DMS 273 treated with DMSO at 0.1 percent for 48 hours (cell line): ENCODE data around the gene KPTN.

Experiments used
- DNase-seq: peaks from one replicate; lab custom pipeline; 2025; lab: John Stamatoyannopoulos, UW

Gene KPTN

DNA sequence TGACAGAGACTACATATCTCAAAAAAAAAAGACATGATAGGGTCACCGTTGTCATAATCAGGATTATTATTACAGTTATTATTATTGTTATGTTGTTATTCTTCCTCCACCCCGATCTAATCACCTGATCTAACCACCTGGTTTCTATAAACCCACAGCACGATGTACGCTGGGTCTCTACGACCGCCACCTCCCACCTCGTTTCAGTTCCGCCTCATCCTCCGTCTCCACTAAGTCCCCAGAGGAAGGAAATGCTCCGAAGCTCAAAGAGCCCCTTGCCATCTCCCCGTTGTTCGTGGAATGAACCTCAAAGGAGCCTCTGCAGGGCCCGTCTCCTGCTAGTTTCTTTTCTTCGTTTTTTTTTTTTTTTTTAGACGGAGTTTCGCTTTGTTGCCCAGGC, 48.8 kb downstream of the KPTN start:
- no peak for DNase-seq

DNA sequence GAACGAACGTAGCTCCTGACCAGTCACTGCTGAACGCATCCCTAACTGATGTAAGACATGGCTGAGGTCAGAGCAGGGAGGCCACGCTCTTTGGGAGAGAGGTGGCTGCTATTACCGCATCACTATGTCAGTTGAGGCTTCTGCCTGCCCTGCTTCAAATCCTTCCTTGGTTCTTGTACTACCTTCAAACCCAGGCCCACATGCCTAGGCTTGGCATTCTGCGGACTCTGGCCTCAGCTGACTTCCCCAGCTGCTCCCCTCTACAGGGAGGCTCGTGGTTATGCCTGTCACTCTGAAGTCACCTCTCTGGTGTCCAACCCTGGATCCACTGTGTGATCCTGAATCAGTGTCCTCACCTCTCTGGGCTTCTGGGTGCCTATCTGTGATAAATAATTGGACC, 49.9 kb downstream of the KPTN start:
- no peak for DNase-seq

- DNase-seq = no peak
Measured at GRCh38 chr19:47433121-47433520, 50.9 kb downstream of the KPTN start.

- DNase-seq = no peak
Measured at GRCh38 chr19:47432499-47432898, 51.5 kb downstream of the KPTN start.

DNA sequence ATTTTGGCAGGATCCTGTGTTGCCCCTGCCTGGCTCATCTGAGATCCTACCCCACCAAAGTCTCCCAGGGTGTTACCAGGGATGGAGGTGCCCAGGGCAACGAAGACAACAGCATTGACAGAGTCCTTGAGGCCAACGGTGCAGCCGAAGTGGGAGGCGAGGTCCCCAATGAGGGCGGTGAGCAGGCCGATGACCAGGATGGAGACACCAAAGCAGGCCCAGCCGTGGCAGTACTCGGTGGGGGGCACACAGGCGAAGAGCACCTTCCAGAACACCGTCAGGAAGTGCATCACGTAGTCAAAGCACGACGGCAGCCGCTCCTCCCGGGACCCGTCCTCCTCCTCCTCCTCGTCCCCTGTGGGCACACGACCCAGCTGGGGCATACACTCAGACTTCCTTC, 51.9 kb downstream of the KPTN start:
- no peak for DNase-seq

DNA sequence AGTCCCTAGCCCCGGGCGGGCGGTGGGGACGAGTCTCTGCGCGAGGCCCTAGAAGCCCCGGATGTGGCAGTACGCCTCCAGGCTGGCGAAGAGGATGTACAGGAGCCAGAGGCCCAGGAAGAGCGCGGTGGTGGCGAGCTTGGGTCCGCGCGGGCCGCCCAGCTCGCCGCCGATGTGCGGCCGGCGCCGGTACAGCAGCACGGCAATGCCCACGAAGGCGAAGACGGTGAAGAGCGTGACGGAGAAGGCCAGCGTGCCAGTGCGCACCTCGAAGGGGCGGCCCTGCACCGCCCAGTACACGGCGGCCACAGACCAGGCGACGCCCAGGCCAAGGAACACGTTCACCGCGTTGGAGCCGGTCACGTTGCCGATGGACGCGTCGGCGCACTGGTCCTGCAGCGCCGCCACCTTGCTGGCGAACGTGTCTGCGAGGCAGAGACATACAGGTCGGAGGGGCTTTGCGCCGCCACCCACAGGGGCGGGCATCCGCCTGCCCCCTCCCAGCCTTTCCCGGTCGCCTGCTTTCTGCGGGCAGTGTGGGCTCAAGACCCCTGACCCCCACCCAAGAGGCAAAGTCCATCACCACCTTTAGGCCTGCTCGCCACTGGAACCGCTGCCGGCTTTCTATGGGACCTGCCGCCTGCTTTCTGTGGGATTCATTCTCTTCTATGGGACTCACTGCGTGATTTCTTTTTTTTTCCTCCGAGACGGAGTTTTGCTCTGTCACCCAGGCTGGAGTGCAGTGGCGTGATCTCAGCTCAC, 53.8 kb downstream of the KPTN start:
- DNase-seq = no peak

DNA sequence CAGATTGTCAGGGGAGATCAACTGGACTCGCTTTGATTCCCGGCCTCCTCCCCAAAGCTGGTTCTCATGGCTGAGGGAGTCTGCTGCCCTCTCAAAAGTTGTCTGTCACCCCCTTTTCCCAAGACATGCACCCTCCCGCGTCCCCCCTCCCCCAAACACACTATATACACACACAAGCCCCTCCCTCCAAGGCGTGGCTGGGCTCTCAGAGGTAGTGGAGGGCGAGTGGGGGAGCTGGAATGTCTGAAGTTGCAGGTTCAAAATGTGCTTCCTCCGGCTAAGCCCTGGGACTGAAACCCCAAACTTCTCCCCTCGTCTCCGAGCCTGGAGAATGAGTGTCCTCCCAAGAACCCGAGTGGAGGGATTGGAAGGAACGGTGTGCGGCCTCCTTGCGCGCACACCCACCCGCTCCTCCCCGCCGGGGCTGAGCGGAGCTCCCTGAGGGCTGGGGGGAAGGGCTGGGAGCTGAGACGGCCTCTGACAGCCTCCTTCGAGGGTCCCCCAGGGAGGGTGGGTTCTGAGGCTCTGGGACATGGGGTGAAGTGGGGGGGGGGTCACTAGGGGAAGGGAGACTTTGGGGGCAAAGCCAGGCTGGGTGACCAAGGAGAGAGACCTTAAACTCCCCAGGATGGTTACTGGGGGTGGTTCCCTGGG, 54.8 kb downstream of the KPTN start:
- no peak for DNase-seq

DNA sequence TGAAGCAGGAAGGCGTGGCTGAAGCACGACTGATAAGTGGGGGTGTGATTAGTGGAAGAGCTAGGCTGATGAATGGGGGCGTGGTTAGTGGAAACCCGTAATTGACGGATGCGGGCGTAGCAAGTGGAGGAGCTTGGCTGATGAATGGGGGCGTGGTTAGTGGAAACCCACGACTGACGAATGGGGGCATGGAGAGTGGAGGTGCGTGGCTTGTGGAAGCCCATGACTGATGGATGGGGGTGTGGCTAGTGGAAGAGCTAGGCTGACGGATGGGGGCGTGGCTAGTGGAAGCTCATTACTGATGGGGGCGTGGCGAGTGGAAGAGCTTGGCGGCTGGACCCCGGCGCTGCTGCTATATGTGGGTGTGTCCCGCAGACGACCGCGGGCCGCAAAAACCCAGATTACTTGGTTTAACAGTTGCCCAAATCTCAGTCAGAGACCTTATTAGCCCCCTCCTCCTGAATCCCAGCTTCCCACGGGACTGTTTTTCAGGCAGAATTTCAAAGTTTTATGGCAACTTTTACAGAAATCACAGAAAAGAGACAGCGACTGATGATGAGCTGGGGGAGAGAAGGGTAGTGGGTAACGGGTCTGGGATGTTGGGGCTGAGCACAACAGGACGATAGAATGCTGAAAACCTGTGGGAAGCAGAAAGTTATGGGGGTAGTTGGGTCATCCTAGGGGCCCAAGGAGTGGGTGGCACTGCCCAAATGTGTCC, 55.7 kb downstream of the KPTN start:
- DNase-seq = peak; percentile 98

- DNase-seq = peak; percentile 47
Measured at GRCh38 chr19:47427241-47428176, 56.5 kb downstream of the KPTN start.
